ENCODE measurements around the gene C10orf67.
A peak's percentile ranks its signal among the peaks of the same experiment; 100 is the strongest.
"Not testable (repeated sequence)": the region's sequence is repeated elsewhere in the genome, so short reads cannot be mapped to it uniquely, and the experiment has no call there.

C10orf67 gene

DNA sequence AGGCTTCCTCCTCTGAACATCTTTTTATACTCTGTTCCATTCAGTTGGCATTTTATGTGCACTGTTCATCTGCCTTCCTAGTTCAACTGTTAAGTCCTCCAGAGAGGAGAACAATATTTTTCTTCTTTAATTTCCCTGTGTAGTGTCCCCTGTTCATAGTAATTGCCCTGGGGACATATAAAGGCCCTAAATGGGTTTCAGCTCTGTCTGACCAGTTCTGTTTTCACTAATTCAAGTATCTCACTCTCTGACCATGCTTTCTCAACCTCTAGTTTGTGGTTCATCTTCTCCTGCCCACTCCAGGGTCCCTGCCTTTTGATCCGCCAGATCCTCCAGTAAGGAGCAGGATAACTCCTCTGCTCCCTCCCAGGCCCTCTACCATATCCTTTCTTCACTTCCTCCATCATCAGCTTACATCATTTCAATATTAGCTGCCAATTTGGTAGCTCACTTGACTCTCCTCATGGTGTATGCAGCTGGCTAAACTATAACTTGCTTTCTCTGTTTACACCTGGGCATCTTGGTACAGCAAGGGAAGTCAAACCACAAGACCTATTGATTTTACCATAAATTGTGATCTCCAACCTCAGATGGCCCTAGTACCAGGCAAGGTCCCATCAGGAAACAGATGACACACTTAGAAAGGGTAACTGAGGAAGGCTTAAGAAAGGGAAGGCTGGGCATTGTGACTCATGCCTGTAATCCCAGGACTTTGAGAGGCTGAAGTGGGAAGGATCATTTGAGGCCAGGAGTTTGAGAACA lies 17.7 kb upstream of the C10orf67 start:
- DNase-seq: no peak

DNA sequence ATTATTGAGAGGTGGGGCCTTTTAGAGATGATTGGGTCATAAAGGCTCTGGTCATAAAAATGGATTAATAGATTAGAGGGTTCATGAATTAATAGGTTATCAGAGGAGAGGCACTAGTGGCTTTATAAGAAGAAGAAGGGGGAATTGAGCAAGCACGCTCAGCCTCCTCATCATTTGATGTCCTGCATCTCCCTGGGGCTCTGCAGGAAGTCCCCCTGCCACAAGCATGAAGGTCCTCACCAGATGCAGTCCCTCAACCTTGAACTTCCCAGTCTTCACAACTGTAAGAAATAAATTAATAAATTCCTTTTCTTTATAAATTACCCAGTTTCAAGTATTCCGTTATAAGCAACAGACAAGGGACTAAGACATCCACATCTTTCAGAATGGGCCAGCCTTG lies 17.1 kb upstream of the C10orf67 start:
- no peak for DNase-seq

DNA sequence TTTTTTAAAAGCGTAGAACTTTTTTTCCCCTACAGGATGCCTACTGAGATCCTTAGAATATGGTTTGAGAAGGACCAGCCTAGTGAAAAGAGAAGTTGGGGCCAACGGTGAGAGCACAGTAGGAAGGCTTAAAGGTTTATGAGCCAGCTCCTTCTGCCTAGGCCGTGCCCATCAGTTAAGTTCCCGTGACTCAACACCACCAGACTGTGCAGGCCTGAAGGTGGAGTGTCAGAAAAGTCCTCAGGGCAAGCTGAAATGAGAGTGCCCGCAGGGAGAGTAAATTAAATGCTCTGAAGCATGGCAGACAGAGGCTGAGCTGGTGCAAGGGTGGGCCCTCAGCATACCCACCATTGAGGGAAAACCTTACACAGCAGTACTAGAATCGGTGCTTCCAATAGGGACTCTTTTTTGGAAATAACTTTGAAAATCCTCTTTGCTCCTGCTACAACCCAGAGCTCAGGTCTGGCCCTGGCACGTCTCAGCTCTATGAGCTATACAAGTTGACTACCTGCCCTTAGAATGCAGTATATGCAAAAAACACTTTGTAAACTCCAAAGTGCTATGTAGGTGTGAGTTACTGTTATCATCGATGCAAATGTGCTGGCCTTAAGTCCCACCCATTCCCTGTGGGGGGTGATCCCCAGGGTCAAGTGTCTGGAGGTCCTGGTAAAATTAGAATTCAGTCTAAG lies 15.2 kb upstream of the C10orf67 start:
- no peak for DNase-seq

DNA sequence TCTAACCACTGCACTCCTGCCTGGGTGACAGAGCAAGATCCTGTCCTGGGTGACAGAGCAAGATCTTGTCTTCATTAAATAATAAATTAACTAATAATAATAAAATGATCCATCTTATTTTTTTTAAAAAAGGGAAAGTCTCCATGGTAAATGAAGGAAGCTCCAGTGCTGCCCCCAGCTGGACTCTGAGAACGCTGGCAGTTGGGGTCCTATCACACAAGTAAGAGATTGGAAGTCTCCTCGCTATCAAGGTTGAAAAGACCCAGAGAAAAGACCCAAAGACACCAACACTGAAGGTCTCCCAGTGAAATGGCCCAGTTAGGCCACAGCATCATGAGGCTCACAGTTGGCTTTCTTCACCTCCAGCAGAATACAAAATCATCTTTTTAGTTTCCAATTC lies 13.8 kb upstream of the C10orf67 start:
- no peak for DNase-seq

DNA sequence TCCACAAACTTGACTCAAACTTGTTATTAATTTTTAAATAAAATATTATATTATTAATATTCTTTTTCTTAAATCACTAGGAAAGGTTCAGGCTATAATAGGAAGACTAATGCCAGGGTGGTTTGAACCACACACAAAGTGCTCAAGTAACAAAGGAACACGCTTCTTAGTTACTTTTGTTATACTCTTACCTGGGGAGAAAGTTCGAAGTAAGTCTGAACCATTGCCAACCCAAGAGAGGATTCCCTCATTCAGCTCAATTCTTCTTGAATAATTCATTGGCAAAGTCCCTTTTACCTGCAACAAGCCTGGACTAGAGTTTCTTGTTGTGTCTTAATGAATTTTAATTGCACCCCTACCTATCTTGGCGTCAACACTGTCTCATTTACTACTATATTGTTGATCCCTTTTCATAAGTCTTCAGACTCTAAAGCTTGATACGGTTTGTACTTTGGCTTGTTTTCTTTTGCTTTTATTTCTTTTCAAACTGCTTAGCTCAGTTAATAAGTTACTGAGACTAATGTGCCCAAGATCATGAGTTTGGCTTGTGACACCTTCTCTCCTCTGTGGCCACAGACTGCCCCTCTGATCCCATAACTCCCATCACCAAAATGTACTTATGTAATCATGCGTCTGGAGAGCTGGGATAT lies 10.2 kb upstream of the C10orf67 start:
- no peak for DNase-seq

DNA sequence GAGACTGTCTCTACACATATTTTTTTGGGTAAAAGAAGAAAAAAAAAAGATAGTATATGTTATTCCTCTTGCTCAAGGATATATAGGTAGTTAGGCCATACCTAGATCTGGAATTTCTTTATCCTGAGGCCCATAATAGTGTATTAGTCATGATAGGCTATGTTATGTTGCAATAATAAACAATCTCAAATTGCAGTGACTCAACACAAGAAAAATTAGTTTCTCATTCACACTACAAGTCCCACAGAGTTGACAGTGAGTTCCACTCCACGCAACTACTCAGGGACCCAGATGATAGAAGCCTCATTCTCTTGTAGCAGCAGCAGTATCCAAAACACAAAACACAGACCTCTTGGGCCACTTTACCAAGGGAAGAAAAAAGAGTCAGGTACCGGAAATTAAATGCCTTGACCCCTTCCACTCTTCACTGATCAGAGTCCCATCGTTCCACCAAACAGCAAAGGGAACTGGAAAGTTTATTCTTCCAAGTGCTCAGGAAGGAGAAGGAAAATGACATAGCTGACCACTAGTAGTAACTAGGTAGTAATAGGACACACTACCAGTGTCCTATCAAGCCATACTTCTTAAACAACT lies 7.4 kb upstream of the C10orf67 start:
- no peak for DNase-seq

DNA sequence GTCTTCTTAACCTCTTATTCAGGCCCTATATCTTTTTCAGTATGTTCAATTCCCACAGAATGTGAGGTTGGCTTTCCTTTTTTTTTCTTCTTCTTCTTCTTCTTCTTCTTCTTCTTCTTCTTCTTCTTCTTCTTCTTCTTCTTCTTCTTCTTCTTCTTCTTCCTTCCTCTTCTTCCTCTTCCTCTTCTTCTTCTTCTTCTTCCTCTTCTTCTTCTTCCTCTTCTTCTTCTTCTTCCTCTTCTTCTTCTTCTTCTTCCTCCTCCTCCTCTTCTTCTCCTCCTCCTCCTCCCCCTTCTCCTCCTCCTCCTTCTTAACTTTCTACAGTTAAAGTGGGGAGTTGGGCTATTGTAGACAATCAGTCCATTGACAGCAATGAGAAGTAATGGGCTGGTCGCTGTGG lies 6.1 kb upstream of the C10orf67 start:
- DNase-seq: not testable (repeated sequence)

DNA sequence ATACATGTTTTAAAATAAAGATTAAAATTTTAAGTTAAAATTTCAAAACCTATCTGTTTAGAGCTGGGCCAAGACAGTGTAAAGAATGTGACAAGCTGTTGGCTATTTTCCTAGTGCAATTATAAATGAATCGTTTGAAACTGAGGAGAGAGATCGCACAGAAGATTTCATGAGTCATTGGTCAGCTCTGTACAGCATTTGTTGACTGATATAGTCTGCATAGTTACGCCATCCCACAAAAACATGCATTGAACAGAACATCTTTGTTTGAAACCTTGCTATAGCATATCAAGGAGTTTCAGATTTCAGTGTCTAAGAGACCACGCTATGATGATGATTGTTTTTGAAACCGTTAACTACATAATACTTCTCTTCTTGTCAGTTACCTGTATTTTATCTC lies 1.3 kb upstream of the C10orf67 start:
- DNase-seq: no peak

DNA sequence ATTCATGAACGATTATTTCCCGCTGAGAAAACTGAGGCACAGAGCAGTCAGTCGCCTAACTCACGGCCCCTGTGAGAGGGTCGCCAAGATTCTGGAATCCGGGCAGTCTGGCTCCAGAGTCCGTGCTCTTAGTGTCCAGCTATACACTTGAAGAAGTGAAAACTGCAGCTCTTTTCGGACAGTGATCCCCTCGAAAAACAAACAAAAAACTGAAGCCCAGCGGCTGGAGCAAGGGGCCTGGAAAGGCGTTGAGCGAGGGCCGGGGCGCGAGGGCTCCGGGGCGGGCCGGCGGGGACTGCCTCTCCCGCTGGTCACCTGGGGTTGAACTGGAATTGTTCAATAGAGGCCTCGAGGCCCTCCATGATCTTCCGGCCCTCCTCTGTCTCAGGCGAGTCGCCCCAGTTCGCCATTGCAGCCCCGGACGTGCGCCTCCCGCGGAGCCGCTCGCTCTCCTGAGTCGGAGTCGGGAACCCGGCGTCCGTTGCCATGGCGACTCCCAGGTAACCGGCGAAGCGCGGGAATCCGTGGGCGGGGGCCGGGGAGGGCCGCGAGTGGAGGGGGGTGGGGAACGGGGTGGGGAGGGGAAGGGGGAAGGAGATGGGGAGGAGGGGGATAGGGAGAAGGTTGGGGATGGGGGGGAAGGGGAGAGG lies 881 bp downstream of the C10orf67 start:
- peak; percentile 82 for DNase-seq

DNA sequence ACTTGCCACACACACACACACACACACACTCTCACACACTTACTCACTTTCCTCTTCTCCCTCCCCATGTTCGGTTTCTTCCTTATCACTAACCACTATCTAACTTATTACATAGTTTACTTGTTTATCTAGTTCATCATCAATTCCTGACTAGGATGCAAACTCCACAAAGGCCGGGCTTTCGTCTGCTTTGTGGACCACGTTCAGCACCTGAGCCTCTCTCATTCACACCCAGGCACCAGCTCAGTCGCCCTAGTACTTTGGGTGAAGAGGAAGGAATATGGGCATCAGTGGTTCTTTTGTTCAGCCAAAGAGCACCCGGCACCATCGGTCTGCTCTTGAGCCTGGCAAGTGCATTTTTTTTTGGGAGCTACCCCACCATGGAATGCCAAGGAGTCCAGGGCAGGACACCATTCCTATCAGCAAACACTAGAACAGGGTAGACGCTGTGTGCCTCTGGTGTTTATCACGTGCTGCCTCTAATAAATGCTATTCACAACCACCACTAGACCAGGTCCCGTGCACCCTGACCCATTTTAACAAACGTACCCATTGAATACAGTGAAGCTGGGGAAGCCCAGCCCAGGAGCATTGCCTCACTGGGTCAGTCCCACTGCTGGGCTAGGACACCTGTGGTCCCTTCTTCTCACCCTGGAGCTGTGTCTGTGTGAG lies 2.2 kb downstream of the C10orf67 start:
- DNase-seq: no peak

DNA sequence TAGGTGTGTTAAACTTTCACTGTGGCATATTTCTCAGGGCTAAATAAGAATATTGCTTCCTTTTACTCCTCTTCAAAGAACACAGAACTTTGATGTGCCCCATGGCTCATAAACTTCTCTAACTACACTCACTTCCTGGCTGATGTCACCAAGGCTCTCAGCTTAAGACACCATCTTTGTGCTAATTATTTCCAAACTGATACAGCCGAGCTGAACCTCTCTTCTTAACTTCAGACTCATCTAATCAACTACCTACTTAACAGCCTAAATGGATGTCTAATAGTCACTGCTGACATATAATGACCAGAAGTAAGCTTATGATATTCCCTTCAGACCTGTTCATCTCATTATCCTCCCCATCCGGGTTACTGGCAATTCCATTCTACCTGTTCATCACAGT lies 3.6 kb downstream of the C10orf67 start:
- DNase-seq: no peak

DNA sequence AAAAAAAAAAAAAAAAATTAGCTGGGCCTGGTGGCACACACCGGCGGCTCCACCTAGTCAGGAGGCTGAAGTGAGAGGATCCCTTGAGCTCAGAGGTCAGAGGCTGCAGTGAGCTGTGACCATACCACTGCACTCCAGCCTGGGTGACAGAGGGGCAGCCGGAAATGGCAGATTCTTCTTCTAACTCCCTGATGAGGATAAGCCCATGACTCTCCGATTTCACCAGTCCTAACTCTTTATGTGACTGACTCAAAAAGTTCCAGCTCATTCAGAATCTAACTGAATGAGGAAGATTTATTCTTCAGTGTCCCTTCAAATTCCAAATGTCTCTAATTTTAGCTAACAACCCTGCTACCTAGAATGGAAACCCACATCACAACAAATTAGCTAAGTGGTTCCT lies 4.2 kb downstream of the C10orf67 start:
- no peak for DNase-seq

DNA sequence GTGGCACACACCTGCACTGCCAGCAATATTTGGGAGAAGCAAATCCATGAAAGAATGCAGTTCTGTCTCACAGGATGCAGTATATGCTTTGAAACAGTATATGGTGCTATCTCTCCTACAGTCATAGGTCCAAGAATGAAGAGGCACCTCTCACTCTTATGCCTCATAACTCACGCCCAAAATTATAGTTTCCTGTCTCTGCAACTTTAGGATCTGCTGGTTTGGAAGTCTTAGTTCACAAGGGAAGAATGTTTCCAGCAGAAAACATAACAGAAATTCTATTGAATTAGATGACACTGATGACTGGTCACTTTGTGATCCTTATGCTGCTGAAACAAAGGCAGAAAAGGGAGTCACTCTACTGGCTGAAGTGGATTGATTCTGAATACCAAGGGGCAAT lies 5.7 kb downstream of the C10orf67 start:
- DNase-seq: no peak

DNA sequence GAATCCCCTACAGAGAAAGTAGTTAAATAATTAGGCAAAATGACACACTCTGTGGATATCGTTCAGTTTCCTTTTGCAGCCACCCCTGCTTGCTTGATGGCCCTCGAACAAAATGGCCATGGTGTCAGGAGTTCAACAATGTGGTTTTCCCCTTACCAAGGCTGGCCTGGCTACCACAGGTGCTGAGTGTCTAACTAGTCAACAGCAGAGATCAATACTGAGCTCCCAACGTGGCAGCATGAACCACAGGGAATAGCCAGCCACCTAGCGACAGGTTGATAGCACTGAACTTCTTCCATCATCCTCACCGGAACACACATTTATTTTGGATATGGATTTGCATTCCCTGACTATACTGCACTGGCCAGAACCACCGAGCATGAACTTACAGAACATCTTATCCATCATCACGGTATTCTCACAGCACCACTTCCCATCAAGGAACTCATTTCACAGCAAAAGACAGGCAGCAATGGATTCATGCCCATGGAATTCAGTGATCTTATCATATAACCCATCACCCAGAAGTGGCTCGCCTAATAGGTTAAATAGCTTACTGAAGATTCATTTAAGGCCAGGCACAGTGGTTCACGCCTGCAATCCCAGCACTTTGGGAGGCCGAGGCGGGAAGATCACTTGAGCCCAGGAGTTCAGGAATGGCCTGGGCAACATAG lies 6.3 kb downstream of the C10orf67 start:
- peak; percentile 23 for DNase-seq

DNA sequence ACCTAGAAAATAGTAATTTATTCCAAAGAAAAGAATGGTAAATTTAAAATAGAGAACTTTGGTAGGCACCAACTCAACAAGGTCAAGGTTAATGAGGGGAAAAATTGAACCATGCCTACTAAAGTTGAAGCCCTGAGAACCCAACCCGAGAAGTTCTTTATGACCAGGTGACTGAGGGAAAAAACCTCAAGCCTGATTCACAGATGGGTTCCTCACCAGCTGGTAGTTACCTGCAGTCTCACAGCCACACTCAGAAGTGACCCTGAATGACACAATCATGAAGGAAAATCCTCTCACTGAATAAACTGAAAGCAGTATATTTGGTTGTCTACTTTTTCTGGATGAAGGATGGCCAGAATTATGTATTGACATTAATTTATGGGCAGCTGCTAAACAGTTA lies 7.0 kb downstream of the C10orf67 start:
- no peak for DNase-seq

DNA sequence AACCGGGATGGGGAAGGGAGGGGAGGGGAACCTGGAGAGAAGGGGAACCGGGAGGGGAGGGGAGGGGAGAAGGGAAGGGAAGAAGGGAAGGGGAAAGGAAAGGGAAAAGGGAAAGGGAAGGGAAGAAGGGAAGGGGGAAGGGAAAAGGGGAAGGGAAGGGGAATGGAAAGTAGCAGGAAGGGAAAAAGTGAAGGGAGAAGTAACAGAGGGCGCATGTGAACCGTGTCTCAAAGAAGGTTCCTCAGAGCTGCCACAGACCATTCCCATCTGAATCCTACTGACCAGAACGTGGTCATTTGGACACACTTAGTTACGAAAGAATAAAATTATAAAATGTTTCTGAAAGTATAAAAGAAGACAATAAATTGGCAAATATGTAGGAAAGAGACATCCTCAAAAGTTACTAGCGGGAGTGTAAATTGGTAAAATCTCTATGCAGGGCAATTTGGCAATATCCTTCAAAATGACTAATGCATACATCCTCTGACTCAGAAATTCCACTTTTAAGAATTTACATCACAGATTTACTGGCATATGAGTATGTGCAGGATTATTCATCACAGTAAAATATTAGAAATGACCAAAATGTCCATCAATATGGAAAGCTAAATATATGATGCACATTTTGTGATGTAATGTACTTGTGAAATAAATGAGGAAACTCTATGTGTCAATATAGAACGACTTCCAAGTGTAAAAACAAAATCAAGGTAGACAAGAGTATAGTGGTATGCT lies 12.9 kb downstream of the C10orf67 start:
- no peak for DNase-seq

DNA sequence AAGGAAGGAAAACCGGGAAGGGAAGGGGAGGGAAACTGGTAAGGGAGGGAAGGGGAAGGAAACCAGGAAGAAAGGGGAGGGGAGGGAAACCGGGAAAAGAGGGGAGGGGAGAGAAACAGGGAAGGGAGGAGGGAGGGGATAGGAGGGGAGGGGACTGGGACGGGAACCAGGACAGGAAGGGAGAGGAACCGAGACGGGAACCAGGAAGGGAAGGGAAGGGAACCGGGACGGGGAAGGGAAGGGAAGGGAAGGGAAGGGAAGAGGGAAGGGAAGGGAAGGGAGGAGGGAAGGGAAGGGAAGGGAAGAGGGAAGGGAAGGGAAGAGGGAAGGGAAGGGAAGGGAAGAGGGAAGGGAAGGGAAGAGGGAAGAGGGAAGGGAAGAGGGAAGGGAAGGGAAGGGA lies 13.6 kb downstream of the C10orf67 start:
- DNase-seq: no peak

DNA sequence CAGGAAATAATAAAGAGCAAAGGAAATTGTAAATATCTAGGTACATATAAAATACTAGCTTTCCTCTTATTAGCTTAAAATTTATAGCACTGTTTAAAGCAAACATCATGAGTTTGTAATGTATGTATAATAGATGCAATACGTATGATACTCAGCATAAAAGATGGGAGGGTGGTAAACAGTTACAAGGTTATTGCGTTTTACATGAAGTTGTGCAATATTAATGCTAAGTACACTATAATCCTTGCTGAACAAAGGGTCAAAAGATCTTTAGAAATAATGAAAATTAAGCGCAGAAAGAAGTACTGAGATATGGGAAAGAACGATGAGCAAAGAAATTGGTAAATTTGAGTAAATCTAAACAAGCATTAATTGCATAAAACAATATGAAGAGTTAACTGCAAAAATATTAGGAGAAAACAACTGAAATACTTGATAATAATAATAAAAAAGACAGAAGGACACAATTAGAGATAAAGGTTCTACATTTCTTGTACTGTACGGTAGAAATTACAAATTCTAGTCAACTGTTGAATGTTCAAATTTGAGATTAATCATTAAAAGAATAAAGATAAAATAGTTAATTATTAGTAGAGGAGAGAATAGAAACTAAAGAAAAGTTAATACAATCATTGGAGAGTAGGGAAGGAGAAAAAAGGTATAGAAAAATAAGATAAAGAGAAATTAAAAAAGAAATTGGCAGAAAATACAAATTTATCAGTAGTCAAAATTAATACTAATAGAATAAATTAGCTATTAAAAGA lies 17.9 kb downstream of the C10orf67 start:
- DNase-seq: no peak

DNA sequence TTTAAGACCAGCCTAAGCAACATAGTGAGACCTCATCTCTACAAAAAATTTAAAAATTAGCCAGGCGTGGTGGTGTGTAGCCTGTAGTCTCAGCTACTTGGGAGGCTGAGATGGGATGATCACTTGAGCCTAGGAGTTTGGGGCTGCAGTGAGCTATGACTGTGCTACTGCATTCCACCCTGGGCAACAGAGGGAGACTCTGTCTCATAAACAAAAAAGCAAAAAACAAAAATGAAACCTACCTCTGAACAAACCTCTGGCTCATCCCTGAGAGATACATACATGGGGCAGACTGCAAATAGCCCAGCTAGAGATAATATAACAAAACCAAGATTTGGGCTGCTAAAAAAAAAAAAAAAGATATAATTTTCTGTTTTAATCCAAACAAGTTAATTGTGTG lies 19.5 kb downstream of the C10orf67 start:
- DNase-seq: no peak

DNA sequence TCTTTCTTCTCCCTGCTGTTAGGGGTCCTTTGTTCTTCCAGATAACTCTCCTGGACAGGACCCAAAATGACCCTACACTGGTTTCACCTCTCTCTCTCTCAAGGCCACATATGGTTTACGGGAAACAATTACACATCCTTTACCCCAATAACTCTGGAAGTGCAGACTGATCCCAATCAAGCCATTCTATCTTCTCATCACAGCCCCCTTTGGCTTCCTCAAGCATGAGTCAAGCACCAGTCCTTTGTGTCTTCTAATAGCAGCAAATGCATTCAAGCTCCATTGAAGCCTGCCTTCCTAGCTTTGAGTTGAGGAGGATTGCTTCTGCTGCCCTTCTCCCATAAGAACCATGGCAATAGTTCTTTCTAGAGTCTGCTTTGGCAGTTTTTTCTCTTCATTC lies 20.2 kb downstream of the C10orf67 start:
- DNase-seq: no peak

DNA sequence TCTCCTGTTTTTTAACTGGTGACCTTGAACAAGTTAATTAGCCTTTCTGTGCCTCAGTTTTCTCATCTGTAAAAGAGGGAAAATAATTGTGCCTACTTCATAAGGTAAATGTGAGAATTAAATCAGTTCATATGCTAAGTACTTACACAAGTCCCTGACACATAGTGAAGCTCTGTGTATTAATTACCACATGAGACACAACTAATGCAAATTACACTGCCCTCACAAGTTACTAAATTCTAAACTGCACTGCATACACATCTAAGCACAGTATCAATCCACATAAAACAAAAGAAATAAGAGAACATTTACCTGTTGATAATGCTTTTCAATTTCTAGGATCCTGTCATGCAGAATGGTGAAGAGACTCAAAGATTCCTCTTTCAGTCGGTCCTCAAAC lies 22.5 kb downstream of the C10orf67 start:
- DNase-seq: no peak

Data from NCI-H146 (cell line).